NCI-H2081 (cell line): ENCODE measurements around the gene TMCC1.
A peak's percentile ranks its signal among the peaks of the same experiment; 100 is the strongest.
"Not testable (repeated sequence)": the region's sequence is repeated elsewhere in the genome, so short reads cannot be mapped to it uniquely, and the experiment has no call there.

Source experiments
- DNase-seq, 2 experiments: peaks; one replicate each; lab custom pipeline; 2025; lab: John Stamatoyannopoulos, UW

TMCC1 gene

GRCh38 chr3:129893581-129894070 lies at the start of gene TMCC1:
Gene TMCC1 (minus strand): TSS chr3:129893711.
- peak; percentile 98 for DNase-seq

- DNase-seq: no peak
Measured at GRCh38 chr3:129943020-129943419, 49.5 kb upstream of the TMCC1 start.

GRCh38 chr3:129942296-129942695 lies 48.8 kb upstream of the TMCC1 start:
- DNase-seq: peak; percentile 62 to 65

GRCh38 chr3:129940086-129940485 lies 46.6 kb upstream of the TMCC1 start:
- no peak for DNase-seq

GRCh38 chr3:129938140-129938930 lies 44.8 kb upstream of the TMCC1 start:
- no peak for DNase-seq

DNA sequence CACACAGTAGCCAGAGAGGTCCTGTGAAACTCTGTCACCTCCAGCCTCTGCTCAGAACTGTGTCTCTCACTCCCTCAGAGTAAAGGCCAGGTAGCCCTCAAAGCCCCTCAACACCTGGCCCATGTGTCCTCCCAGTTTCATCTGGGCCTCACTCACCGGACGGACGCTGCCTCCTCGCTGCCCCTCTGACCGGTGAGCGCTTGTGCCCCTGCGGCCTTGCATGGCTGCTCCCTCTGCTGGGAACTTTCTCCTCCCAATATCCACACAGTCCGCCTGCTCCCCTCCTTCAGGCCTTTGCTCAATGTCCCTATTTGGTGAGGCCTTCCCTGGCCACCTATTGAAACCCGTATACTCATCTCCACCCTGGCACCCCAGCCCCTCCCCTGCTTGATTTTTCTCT lies 44.2 kb upstream of the TMCC1 start:
- DNase-seq: no peak

- peak; percentile 26 to 56 for DNase-seq
Measured at GRCh38 chr3:129936757-129937156, 43.2 kb upstream of the TMCC1 start.

GRCh38 chr3:129934234-129935123 lies 41.0 kb upstream of the TMCC1 start:
- DNase-seq: peak; percentile 19 to 38

DNA sequence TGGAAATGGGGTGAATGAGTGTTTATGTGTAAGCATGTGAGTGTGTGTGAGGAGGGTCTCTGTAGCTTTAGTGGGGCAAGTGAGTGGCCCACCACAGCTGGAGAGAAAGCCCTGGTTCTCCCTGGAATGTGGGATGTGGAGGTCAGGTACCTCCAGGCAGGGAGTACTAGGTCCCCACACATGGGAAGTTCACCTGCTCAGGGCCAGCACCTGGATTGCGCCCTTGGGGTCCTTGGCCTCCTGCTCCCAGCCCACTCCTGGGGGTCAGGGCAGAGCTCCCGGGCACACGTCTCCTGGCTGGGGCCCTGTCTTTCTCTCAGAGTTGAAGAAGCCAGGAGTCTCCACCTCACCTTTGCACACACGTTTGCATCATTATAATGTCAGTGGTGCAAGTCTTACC lies 40.0 kb upstream of the TMCC1 start:
- no peak for DNase-seq

DNA sequence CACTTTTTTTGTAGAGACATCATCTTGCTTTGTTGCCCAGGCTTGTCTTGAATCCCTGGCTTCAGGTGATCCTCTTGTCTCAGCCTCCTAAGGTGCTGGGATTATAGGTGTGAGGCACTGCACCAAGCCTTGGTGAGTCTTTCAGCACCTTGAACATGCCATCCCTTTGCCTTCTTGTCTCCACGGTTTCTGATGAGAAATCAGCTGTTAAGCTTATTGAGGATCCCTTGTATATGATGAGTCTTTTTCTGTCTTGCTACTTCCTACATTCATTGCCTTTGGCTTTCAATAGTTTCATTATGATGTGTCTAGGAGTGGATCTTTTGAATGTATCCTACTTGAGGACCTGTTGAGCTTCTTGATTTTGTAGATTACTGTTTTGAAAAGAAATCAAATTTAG lies 35.9 kb upstream of the TMCC1 start:
- no peak for DNase-seq

- no peak for DNase-seq
Measured at GRCh38 chr3:129927072-129927471, 33.6 kb upstream of the TMCC1 start.

DNA sequence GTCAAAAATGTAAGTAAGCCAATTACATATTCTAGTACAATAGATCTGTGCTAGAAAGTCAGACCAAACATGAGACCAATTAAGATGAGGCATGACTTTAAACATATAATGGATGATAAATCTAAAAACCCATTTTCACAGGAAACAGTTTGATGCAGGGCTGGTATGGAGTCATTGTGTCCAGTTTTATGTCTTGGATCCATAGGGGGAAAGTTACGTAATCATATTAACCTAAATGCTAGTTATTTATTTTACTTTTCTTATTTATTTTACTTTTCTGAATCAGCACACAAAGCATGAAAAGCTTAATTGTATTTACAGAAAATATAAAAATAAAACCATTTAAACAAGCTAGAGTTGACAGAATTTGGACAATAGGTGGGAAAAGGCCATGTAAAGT lies 26.3 kb upstream of the TMCC1 start:
- no peak for DNase-seq

DNA sequence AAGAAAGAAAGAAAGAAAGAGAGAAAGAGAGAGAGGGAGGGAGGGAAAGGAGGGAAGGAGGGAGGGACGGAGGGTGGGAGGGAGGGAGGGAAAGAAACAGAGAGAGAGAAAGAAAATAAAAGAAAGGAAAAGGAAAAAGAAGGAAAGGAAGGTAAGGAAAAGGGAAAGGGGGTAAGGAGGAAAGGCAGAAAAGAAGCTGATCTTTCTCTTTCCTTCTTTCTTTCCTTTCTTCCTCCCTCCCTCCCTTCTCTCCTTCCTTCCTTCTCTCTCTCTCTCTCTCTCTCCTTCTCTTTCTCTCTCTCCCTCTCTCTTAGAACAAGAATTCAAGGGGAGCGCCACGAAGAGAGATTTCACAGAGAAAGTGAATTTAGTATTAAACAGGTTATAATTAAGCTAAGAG lies 25.8 kb upstream of the TMCC1 start:
- DNase-seq: no peak

DNA sequence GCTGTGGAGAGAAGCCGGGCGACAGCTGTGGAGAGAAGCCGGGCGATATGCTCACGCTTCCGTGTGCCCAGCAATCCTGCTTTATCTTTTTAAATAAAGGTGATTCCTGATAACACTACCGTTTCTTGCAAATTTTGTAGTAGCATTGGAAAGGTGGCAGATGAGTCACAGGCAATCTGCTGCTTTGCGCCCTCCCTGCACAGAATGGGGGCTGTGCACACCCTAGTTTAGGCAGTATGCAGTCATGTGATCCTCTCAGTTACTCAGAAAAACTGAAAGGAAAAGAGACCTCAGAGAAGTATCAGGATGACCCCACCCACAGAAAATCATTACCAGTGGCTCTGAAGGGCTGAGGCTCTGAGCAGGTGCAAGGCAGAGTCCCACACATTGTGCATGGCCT lies 24.9 kb upstream of the TMCC1 start:
- no peak for DNase-seq

GRCh38 chr3:129917423-129918007 lies 24.0 kb upstream of the TMCC1 start:
- no peak for DNase-seq

- no peak for DNase-seq
Measured at GRCh38 chr3:129913618-129914017, 20.1 kb upstream of the TMCC1 start.

DNA sequence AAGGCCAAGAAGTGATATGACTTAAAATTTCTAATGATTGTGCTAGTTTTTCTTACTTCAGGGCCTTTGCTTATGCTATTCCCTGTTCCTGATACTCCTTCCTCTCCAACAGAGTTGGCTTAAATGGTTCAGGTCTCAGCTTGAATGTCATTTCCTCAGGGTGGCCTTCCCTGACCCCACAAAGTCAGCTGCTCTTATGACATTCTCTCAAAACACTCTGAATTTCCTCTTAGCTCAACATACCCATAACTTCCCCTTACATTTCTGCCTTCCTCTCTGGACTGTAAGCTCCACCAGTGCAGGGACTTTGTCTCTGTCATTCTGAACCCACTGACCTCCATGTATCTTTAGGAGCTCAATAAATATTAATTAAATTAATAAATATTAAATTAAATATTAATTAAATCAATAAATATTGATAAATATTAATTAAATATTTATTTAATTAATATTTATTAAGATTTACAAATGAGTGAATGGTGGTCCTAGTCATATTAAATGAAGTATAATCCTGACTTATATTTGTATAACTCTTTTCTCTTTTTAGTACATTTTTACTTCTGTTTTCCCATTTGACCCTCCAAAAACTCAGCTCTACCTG lies 17.9 kb upstream of the TMCC1 start:
- no peak for DNase-seq

DNA sequence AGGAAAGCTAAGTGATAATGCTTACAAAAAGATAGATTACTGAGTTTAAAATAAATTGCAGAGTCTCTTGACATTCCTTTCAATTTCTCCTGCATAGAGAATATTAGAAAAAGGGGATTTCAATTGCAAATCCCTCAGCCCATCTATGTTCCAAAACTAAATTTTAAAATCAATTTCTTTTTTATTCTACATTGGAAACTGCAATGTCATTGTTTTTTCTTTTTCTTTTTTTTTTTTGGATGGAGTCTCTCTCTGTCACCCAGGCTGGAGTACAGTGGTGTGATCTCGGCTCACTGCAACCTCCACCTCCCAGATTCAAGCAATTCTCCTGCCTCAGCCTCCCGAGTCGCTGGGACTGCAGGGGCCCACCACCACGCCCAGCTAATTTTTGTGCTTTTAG lies 15.7 kb upstream of the TMCC1 start:
- not testable (repeated sequence) for DNase-seq

- DNase-seq: no peak
Measured at GRCh38 chr3:129908417-129908816, 14.9 kb upstream of the TMCC1 start.

- DNase-seq: not testable (repeated sequence)
Measured at GRCh38 chr3:129901272-129901671, 7.8 kb upstream of the TMCC1 start.

DNA sequence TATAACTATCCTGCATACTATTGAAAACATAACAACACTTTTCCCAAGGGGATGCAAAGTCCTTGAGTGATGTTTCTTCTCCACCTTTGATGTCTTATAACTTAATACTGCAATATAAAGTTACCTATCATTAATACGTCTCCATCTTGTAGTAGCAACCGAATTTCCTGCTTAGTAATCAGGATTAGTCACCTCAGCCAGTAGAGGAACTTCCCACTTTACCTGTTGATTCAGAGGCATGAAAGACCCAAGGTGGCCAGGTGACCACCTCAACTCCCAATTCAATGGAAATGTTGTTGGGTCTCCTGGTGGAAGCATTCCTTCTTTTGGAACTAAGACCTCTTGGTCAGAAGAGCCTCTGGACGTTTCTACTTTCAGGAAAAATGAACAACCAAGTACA lies 3.5 kb upstream of the TMCC1 start:
- DNase-seq: no peak
